NCI-H2081 treated with DMSO at 0.1 percent for 48 hours (cell line): ENCODE data around the gene RALGPS2.

Experiments
- DNase-seq: peaks from one replicate; lab custom pipeline; 2025; lab: John Stamatoyannopoulos, UW

RALGPS2 gene

GRCh38 chr1:178919581-178919980 lies 194.5 kb downstream of the RALGPS2 start:
- DNase-seq, result no peak

DNA sequence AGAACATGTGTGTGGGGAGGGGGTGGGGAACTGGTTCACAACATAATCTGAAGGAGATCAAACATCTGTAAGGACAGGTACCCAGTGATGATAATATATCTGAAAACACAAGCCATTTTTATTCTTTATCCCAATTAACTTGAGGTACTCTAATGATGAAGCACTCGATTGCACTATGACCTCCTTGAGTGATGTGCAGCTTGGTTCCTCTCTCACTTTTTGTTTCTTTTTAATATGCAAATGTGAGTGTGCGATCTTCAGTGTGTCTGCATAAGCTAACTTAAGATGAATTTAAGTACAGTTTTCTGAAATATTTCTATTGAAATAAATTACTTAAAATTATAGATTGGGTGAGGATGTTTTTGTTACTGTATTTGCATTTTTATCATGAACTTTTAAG lies 196.5 kb downstream of the RALGPS2 start:
- DNase-seq, result no peak

GRCh38 chr1:178923512-178923911 lies 198.5 kb downstream of the RALGPS2 start:
- DNase-seq, result no peak

- DNase-seq, result no peak
Measured at GRCh38 chr1:178926046-178926445, 201.0 kb downstream of the RALGPS2 start.

DNA sequence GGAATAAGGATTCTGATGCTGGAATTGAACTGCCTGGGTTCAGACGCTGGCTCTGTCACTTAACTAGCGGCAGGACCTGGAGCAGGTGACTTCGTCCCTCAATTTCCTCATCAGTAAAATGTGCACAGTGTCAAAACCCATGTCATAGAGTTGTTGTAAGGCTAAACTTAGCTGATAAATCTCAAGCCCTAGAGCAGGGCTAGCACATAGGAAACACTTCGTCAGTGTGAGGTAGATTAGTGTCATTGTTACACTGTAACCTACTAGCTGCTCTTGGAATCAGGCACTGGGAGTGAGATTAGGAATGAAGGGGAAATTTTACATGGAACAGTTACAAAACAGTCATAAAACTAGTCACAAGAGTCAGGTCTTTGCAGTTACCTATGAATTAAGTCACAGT lies 202.0 kb downstream of the RALGPS2 start:
- DNase-seq, result no peak

- DNase-seq, result no peak
Measured at GRCh38 chr1:178928041-178928440, 203.0 kb downstream of the RALGPS2 start.

- no peak for DNase-seq
Measured at GRCh38 chr1:178928976-178929375, 203.9 kb downstream of the RALGPS2 start.

DNA sequence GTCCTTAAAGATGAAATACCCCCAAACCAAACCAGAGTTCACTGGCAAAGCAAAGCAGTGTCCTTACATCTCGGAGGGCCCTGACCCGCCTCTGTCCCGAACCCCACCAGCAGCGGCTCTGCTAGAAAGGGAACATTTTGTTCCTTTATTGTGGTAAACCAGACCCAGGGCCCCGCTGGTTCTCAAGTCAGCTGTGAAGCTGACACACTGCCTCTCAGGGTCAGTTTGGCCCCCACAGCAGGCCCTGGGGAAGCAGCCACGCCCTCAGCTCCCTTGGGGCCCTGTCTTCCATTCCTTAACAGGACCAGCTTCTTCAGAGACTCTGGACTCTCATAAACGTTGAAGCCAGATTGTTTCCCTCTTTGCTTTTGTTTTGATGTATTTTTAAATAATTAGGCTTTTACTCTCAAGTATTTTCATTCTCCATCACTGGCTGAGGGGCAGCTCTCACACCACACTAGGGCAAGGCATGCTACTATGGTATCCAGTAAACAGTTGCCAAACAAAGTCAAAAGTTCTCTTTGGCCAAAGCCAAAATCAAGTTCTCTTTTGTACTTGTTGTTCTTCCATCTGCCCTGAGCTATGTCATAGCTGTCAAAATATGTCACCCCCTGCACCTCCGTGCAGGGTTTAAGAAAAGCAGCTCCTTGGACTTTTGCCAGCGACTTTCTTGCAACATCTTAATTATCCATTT lies 207.0 kb downstream of the RALGPS2 start:
- no peak for DNase-seq

- no peak for DNase-seq
Measured at GRCh38 chr1:178932552-178932906, 207.5 kb downstream of the RALGPS2 start.

- no peak for DNase-seq
Measured at GRCh38 chr1:178933105-178933561, 208.1 kb downstream of the RALGPS2 start.

GRCh38 chr1:178933709-178934490 lies 208.9 kb downstream of the RALGPS2 start:
- DNase-seq, result no peak

DNA sequence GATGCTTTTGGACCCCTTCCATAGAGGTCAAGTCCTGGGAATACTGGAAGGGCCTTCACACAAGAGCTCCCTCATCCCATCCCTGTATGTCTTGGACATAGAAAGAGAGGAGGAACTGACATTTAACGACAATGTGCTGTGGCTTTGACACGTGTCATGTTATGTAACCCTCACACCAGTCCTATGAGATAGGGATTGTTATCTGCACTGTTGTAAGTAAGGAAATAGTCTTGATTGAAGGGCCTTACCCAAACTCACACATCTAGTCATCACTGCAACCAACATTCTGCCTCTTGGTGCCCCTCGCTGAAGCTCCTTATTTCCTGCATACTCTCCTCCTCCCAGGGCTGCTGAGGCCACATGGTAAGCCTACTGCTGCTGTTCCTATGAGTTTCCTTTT lies 209.5 kb downstream of the RALGPS2 start:
- no peak for DNase-seq

DNA sequence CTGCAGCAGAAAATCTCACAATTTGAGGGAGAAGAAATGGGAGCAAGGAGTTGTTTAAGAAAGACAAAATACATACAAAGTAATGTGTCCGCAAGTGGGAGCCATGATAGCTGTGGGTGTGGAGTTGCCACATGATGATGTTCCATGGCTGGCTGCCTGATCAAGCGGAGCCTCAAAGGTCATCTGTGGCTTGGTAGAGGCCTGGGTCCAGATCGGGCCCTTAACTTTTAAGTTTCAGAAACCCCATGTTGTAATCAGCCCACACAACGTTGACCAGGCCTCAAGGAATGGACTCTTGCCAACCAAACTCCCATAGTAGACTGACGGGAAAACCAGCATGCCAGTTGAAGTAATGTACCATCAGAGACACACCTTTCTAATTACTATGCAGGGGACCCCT lies 210.6 kb downstream of the RALGPS2 start:
- DNase-seq, result no peak

- no peak for DNase-seq
Measured at GRCh38 chr1:178937695-178938094, 212.7 kb downstream of the RALGPS2 start.

- no peak for DNase-seq
Measured at GRCh38 chr1:178938101-178938958, 213.3 kb downstream of the RALGPS2 start.

- DNase-seq, result no peak
Measured at GRCh38 chr1:178938959-178939317, 213.9 kb downstream of the RALGPS2 start.

DNA sequence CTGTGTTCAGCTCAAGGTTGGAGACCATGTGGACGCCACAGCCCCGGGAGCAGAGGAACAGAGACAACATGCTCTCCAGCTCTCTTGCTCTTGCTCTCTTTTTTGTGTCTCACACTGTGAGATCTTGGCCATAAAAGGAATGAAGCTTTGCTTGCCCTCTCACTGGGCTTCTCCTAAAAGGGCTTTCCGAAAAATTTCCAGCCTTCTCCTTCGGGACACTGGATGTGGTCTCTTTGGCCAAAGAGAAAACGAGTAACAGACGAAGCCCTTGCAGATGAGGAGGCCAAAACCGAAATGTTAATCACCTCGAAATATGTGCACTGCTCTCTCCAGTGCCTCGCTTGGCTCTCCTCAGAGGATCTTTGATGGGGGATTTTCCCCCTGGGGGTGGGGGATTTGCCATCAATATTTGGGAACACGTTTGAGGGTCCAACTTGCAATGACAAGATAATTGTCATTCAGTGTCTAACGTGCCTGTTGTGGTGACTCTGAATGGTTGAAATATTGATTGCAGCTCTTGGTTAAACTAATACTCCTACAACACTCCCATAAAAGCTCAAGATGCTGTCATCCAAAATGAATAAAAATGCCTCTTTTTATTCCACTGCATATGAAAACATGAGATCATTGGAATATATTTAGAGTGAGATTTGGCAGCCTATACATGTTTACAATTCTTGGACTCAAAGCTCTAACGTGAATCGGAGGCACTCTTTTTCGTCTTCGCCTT lies 214.5 kb downstream of the RALGPS2 start:
- DNase-seq, result no peak

- DNase-seq, result no peak
Measured at GRCh38 chr1:178940068-178940765, 215.2 kb downstream of the RALGPS2 start.

- no peak for DNase-seq
Measured at GRCh38 chr1:178941261-178941689, 216.2 kb downstream of the RALGPS2 start.

DNA sequence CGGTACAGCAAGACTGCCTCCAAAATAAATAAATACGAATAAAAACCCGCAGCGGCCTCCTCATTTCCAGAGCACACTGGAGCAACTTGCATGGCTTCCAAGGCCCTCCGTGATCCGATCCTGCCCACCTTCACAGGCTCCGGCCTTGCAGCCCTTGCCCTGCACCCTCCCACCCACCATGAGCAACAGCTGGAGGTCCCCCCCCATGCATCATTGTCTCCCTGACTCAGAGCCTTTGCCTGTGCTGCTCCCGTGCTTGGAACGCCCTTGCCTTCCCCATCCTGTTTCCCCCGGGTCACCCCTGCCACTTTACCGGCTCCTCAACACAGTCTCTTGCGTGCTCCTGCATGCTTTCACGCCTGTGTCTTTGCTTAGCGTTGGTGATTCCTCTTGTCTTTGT lies 216.8 kb downstream of the RALGPS2 start:
- no peak for DNase-seq
